Measurements from ENCODE around the gene CBFA2T3.

- TF ChIP-seq ZNF514 (tag by site-specific recombination; IDR thresholded peaks at IDR 0.05) (no peak), CTCF (tag by site-specific recombination; IDR thresholded peaks at IDR 0.05) (no peak), ZNF510 (tag by site-specific recombination; IDR thresholded peaks at IDR 0.05; ENCODE audit: insufficient replicate concordance) (no peak), ZNF121 (tag by site-specific recombination; IDR thresholded peaks at IDR 0.05) (no peak), ZNF274 (IDR thresholded peaks at IDR 0.05; ENCODE audit: low read length) (no peak), ZNF274 (tag by site-specific recombination; IDR thresholded peaks at IDR 0.05; ENCODE audit: borderline replicate concordance) (no peak), ZNF335 (tag by site-specific recombination; conservative IDR thresholded peaks at IDR 0.05) (no peak), KLF9 (tag by site-specific recombination; IDR thresholded peaks at IDR 0.05; ENCODE audit: low read depth) (no peak), YY1 (tag by site-specific recombination; IDR thresholded peaks at IDR 0.05) (no peak), ZNF10 (tag by site-specific recombination; IDR thresholded peaks at IDR 0.05) (no peak)
- TF ChIP-seq, protein P1, sequence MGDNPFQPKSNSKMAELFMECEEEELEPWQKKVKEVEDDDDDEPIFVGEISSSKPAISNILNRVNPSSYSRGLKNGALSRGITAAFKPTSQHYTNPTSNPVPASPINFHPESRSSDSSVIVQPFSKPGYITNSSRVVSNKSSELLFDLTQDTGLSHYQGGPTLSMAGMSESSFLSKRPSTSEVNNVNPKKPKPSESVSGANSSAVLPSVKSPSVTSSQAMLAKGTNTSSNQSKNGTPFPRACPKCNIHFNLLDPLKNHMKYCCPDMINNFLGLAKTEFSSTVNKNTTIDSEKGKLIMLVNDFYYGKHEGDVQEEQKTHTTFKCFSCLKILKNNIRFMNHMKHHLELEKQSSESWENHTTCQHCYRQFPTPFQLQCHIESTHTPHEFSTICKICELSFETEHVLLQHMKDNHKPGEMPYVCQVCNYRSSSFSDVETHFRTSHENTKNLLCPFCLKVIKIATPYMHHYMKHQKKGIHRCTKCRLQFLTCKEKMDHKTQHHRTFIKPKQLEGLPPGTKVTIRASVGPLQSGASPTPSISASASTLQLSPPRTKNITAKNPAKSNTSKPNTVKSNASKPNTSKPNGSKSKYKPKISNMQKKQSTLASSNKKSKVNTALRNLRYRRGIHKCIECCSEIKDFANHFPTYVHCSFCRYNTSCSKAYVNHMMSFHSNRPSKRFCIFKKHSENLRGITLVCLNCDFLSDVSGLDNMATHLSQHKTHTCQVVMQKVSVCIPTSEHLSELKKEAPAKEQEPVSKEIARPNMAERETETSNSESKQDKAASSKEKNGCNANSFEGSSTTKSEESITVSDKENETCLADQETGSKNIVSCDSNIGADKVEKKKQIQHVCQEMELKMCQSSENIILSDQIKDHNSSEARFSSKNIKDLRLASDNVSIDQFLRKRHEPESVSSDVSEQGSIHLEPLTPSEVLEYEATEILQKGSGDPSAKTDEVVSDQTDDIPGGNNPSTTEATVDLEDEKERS (tag by site-specific recombination; IDR thresholded peaks at IDR 0.05), result no peak
- TF ChIP-seq, protein P2, sequence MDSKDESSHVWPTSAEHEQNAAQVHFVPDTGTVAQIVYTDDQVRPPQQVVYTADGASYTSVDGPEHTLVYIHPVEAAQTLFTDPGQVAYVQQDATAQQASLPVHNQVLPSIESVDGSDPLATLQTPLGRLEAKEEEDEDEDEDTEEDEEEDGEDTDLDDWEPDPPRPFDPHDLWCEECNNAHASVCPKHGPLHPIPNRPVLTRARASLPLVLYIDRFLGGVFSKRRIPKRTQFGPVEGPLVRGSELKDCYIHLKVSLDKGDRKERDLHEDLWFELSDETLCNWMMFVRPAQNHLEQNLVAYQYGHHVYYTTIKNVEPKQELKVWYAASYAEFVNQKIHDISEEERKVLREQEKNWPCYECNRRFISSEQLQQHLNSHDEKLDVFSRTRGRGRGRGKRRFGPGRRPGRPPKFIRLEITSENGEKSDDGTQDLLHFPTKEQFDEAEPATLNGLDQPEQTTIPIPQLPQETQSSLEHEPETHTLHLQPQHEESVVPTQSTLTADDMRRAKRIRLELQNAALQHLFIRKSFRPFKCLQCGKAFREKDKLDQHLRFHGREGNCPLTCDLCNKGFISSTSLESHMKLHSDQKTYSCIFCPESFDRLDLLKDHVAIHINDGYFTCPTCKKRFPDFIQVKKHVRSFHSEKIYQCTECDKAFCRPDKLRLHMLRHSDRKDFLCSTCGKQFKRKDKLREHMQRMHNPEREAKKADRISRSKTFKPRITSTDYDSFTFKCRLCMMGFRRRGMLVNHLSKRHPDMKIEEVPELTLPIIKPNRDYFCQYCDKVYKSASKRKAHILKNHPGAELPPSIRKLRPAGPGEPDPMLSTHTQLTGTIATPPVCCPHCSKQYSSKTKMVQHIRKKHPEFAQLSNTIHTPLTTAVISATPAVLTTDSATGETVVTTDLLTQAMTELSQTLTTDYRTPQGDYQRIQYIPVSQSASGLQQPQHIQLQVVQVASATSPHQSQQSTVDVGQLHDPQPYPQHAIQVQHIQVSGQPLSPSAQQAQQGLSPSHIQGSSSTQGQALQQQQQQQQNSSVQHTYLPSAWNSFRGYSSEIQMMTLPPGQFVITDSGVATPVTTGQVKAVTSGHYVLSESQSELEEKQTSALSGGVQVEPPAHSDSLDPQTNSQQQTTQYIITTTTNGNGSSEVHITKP (tag by site-specific recombination; IDR thresholded peaks at IDR 0.05), result no peak
These were observed 74.3 kb downstream of the CBFA2T3 start for GRCh38 chr16:88902744-88903143.

Measured in HEK293 (cell line).